ENCODE measurements around the gene EPHA4.
"Not testable (repeated sequence)": the region's sequence is repeated elsewhere in the genome, so short reads cannot be mapped to it uniquely, and the experiment has no call there.

GRCh38 chr2:221511325-221511724 is 60.8 kb downstream of the EPHA4 start:
- TF ChIP-seq CTCF (conservative IDR thresholded peaks at IDR 0.05; ENCODE audit: low read length); EZH2phosphoT487 (IDR thresholded peaks at IDR 0.05; ENCODE audit: borderline replicate concordance, low read depth, low read length): not testable (repeated sequence)
